ENCODE data around the gene TGIF2.

- TF ChIP-seq CTCF (IDR thresholded peaks at IDR 0.05): no peak
- TF ChIP-seq POLR2AphosphoS5 (IDR thresholded peaks at IDR 0.05): no peak
These were observed 2.7 kb downstream of the TGIF2 start for GRCh38 chr20:36576081-36576445.
